Brain pericyte (primary cell): ENCODE measurements around the gene RNF123.

Source experiments
- DNase-seq: peaks from one replicate; pipeline ENCODE4 v3.0.0-alpha.2; 2012; ENCODE audit warnings: low read depth, low spot score

RNF123 gene

GRCh38 chr3:49718858-49719213, 29.5 kb downstream of the RNF123 start:
- DNase-seq, result no peak

DNA sequence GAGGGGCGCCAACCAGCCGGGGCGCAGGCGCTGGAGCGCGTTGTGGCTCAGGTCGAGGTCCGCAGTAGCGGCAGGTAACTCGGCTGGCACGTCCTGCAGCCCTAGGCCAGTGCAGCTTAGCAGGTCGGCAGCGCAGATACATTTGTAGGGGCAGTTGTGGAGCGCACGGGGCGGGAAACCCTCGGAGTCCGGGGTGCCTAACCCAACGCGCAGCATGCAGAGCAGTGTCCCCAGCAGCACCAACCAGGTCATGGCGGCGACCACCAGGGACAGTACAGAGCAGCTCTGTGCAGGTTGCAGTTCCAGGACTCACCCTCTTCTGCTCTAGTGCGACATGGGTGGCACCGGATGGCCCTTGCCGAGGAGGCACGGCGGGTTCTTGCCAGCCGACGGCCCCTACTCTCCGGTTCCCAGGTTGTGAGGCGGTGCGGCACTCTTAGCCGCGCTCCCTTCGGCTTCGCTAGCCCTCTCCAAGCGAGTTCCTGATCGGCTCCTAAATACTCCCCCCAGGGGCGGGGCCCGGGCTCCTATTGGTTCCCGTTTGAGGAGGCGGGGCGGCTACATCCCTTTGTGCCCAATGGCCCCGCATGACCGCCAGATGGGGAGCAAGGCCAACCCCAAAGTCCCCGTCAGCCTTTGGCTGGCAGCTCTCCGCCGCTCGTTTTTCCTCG, 30.0 kb downstream of the RNF123 start, which contains the start of gene AMIGO3:
TSS of gene AMIGO3 (minus strand) at position 471 of the 671 bp plus-strand sequence. CDS start at position 252, 219 bp downstream.
- DNase-seq, result peak; percentile 51

GRCh38 chr3:49720855-49721595, 31.7 kb downstream of the RNF123 start:
- DNase-seq, result no peak

GRCh38 chr3:49721596-49721895, 32.2 kb downstream of the RNF123 start:
- DNase-seq, result no peak

DNA sequence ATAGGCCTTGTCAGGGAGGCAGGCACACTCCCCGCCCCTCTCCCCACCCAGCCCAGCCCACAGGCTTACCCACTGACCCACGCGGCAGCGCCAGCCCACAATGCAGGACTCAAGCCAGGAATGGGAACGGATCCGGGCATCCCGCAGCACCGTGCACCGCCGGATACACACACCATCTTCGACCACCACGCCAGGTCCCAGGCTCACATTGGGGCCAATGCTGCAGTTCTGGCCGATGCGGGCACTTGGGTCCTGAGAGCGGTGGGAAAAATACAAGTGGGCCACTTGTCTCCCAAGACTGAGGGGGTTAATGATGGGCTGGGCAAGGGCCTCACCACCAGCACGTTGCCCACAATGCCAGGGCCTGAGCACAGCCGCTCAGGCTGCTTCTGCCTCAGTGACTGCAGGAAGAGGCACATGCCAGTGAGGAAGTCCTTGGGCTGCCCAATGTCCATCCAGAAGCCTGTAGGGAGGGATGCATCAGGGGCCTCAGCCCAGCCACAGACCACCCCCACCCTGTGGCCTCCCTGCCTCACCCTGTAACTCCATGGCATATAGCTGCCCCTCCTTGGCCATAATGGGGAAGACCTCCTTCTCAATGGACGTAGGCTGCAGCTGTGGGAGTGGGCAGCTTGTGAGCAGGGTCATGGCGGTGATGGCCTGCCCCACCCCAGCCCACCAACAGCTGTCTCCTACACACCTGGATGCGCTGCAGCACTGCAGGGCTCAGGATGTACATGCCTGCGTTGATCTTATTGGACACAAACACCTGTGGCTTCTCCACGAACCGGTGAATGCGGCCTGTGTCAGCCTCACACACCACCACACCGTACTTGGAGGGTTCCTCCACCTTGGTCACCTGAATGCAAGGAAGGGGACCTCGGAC, 32.8 kb downstream of the RNF123 start:
- DNase-seq, result no peak

- DNase-seq, result no peak
Observed at GRCh38 chr3:49722896-49723295, 33.5 kb downstream of the RNF123 start.

GRCh38 chr3:49723296-49723627, 33.9 kb downstream of the RNF123 start:
- no peak for DNase-seq

GRCh38 chr3:49723628-49724551, 34.5 kb downstream of the RNF123 start, which contains the start of gene GMPPB:
Gene GMPPB (minus strand): TSS chr3:49723951. CDS start chr3:49723726, 225 bp downstream.
- DNase-seq, result peak; percentile 88

DNA sequence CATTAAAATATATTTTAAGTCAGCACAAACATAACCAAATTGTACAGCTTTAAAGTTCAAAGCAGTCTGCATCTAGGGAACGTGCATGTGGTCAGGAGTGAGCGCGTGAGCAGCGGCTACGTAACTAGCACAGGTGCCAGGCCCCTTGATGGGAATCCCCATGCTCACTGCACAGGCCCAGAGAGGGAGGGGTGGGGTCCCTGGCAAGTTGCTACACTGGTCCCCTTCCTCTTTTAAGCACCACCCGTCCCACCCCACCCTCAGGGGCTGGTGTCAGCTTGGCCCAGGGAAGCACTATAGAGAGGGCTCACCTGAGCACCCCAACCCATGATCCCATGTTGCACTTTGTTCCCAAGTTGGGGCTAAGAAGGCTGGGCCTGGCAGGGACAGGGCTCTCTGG, 35.2 kb downstream of the RNF123 start:
- no peak for DNase-seq

GRCh38 chr3:49725906-49726681, 36.7 kb downstream of the RNF123 start:
- no peak for DNase-seq

DNA sequence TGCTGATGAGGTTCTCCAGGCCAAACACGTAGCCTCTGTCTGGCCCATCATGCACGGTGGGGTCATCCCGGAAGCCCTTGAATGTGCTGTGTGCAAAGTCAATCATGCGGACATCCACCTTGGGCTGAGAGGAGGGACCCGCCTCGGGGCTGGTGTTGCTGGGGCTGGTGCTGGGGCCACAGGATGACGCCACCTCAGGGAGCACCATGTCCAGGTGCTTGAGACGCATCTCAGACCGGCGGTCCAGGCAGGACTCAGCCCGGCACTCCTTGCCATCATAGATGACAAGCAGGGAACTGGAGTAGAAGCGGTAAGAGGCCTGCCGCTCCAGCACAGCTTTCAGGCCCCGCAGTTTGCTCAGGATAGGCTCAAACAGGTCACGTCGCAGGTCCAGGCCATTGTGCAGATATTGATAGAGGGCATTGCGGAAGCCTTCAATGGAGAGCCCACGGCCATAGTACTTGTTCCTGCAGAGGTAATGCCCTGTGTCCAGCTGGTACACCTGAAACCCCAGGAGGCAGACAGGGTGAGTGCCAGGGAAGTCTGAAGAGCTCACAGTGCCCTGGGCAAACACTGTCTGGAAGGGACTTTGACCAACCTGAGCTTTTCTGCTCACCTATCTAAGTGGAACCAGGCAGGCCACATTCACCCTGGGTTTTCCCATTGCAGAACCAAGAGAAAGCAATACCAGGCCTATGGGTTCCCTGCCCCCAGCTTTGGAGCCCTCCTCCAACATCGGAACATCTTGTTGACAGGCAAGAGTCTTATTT, 38.0 kb downstream of the RNF123 start:
- DNase-seq, result no peak

GRCh38 chr3:49727924-49728361, 38.6 kb downstream of the RNF123 start:
- no peak for DNase-seq

GRCh38 chr3:49729966-49730609, 40.7 kb downstream of the RNF123 start:
- DNase-seq, result no peak

DNA sequence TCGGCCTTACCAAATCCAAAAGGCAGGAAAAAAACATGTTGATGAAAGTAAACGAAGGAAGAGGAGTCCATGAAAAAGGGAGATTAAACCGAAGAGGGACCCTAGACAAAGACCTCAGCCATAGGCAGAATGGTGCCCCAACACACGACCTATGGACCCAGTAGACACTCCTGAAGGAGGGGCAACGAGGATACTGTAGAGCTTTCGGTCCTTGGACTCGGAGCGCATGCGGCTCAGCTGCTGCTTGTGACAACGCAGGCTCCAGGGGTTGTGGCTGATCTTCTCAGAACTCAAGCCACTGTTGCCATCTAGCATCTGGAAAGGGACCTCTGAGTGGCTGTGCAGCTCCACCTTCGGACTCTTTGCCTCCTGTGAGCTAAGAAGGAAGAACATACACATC, 43.2 kb downstream of the RNF123 start:
- DNase-seq, result no peak

DNA sequence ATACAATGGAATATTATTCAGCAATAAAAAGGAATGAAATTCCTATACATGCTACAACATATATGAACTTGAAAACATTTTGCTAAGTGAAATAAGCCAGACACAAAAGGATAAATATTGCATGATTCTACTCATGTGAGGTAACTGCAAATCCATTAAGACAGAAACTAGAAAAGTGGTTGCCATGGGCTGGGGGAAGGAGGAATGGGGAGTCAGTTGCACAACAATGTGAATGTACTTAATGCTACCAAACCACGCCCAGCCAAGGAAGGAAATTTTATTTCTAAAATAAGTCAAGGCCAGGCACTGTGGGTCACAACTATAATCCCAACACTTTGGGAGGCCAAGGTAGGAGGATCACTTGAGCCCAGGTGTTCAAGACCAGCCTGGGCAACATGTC, 44.2 kb downstream of the RNF123 start:
- DNase-seq, result no peak

DNA sequence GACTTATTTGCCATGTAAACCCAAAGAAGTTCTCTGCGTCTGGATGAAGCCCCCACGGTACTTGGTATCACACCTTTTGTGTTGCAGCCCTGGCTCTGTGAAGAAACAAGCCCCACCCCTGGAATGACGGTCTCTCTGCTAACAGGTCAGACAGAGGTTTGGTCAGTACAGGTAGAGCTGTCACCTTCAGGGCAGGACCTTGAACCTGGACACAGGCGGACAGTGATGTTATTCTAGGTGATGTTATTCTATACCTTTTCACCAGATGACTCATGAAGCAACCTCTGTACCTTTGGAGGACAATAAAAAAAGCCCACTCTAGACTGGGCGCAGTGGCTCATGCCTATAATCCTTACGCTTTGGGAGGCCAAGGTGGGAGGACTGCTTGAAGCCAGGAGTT, 45.4 kb downstream of the RNF123 start:
- no peak for DNase-seq

GRCh38 chr3:49738067-49738713, 48.8 kb downstream of the RNF123 start:
- DNase-seq, result no peak

DNA sequence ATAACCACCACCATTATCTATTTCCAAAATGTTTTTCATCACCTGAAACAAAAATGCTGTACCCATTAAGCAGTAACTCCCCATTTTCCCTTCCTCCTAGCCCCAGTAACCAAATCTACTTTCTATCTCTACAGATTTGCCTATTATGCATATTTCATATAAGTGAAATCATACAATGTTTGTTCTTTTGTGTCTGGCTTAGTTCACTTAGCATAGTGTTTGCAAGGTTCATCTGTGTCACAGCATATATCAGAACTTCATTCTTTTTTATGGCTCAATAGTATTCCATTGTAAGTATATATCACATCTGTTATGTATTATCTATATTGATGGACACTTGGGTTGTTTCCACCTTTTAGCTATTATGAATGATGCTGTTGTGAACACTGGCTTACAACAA, 51.1 kb downstream of the RNF123 start:
- DNase-seq, result no peak

- no peak for DNase-seq
Observed at GRCh38 chr3:49745986-49746385, 56.6 kb downstream of the RNF123 start.
